ENCODE results near the gene ZFYVE28.

The ZFYVE28 gene

DNA sequence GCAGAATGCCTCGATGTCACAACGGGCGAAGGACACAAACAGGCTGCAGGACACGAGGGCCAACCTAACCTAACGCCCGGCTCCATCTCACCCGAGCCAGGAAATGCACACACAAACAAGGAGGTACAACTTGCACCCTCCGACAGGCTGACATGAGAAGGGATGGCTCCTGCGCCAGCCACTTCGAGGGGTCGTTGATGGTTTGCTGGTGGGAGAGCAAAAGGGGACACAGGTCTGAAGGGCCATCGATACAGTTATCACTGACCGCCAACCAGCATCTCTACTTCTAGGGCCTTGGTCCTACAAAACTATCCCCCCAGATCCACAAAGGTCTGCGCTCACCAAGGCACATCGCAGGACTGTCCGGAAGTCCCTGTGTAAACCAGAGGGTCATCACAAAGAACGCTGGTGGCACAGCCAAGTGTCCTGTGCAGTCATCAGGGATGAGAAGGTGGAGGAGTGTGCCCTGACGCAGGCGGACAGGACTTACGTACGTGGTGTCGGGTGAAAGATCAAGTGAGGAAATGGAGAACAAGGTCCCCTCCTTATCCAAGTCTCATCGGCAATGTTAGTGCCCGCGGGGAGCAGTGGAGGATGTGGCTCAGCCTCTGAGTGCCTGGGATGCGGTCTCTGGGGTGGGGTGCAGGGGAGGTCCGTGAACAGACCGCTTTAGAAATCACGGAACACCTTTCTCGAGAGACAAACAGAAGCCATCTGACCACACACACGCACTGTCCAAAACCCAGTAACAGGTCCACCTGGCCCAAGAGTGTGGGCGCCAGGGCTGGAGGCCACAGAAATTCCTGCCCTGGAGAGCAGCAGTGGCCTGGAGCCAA is 163.6 kb downstream of the ZFYVE28 start:
- DNase-seq: no peak

GRCh38 chr4:2253160-2254084 is 165.0 kb downstream of the ZFYVE28 start:
- DNase-seq: no peak

DNA sequence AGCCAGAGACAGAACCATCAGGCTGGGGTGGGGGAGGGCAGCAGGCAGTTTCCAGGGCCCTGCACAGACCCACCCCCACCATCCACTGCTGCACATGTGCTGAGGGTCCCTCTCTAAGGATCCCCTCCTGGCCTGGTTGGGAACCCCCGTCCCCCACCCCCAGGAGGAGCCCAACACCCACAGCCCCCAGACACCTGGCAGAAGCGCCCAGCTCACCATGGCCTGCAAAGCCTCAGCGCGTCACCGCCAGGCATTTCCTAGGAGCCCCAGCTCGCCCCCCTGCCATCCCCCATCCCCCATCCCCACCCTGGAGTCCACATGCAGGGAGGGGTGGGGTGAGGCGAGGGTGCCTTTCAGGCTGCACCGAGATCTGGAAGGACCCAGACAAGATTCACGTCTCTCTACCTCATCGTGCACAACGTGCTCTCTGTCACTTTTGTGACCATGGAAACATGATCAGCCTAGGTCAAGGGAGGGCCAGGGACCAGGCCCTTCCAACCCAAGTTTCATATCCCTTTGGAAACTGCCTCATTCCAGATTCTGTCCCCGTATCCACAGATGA is 165.8 kb downstream of the ZFYVE28 start:
- DNase-seq: no peak

GRCh38 chr4:2251795-2252529 is 166.5 kb downstream of the ZFYVE28 start:
- DNase-seq: no peak

GRCh38 chr4:2251073-2251794 is 167.2 kb downstream of the ZFYVE28 start:
- no peak for DNase-seq

GRCh38 chr4:2250357-2251072 is 167.9 kb downstream of the ZFYVE28 start:
- DNase-seq: no peak

GRCh38 chr4:2249526-2250356 is 168.7 kb downstream of the ZFYVE28 start:
- DNase-seq: no peak

GRCh38 chr4:2248821-2249261 is 169.6 kb downstream of the ZFYVE28 start:
- no peak for DNase-seq

- DNase-seq: no peak
Observed at GRCh38 chr4:2248044-2248780, 170.2 kb downstream of the ZFYVE28 start.

DNA sequence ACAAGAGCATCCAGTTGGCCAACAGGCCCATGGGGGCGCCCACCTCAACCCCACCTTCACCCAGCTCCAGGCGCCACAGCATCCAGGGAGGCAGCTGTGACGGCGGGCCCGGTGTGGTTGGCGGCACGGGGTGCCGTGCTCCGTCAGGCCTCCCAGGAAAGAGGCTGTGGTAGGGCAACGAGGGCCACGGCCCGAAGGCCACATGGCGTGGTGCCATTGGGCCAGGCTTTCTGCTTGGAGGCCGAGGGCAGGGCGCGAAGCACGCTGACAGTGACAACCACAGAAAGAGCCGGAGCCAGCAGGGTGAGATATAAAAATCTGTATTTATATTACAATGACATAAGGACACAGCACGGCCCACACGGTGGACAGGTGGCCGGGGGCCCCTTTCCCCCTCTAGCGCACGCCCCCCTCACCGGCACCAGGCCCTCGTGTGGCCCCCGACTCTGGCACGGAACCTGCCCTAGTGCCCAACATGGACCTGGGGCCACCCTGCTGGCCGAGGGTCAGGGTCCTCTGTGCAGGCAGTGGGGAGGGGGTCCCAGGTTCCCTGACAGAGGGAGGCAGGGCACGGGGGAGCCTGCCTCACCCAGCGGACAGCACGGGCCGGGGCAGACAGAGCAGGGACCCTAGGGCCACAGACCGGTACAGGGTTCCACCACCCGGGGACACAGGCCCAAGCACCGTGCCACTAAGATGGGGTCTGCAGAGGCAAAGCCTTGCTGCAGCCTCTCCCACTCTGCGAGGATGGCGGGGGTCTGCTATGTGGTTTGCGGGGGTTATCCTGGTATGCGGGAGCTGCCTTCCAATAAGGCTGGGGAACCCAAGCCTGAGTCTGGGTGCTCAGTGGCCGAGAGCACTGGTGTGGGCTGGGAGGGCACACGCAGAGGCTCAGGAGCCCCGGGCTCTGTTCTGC is 171.1 kb downstream of the ZFYVE28 start:
- DNase-seq: no peak

- DNase-seq: no peak
Observed at GRCh38 chr4:2246384-2247127, 171.9 kb downstream of the ZFYVE28 start.

DNA sequence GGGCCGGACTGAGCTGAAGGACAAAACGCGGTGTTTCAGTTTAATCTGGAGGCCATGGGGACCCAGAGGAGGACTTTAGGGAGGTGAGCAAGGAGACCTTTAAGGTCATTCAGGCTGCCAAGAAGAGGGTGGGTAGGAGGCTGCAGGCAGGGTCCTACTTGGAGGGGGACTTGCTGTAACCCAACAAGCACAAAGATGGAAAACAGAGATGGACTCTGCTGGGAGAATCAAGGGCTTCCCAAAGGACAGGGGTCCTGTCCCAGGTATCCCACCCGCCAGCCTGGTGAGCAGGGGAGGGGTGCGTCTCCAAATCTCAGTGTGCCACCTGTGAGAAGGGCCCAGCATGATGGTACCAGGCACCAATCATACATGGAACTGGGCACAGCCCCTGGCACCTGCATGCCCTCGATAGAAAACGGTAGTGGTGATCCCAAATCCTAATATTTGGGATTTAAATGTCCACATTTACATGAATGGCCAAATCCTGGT is 172.6 kb downstream of the ZFYVE28 start:
- DNase-seq: no peak

DNA sequence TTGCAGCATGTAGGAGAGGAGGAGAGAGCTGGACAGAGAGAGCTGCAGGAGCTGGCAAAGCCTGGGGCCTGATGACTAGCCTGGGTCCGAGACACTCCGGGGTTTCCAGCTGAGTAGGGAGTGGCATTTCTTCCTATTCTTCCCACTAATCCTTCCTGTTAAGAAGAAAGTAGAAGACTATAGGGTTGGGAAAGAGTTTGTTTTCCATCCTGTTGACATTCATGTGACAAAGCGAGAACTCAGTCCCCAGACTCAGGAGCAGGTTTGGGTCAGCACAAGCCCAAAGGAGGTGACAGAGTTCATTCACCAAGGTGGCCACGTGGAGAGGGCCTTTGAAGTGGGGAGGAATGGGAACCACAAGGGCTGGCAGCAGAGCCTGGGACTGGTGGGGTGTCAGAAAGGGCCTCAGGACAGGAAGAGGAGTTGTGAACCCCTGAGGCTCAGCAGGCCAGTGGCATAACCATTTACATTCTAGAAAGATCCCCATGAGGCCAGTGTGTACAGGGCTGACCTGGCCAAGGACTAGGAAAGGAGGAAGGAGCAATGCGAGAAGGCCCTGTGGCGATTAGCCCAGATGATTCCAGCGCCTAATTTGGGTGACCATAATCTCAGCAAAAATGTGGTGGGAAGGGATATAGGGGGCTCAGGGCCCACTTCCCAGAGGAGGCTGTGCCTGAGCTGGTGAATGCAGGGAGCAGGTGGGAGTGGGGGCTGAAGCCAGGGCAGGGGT is 173.2 kb downstream of the ZFYVE28 start:
- DNase-seq: no peak

- peak; percentile 56 for DNase-seq
Observed at GRCh38 chr4:2243681-2244380, 174.6 kb downstream of the ZFYVE28 start.

- peak; percentile 95 for DNase-seq
Observed at GRCh38 chr4:2241410-2242353, 176.8 kb downstream of the ZFYVE28 start, which contains the start of the genes HAUS3 and POLN. TSS of gene HAUS3 (minus strand) at chr4:2242121. CDS start at chr4:2240946, 1,175 bp downstream. TSS of gene POLN (minus strand) at chr4:2242121. CDS start at chr4:2229231, 12,890 bp downstream.
